PFSK-1 (cell line): Measurements from ENCODE around the gene NOP56.

Source experiments
- POLR2AphosphoS5 ChIP-seq: IDR thresholded peaks from 2 replicates; pipeline ENCODE4 v1.6.1; 2012; ENCODE audit warnings: low read depth, mild to moderate bottlenecking, control low read depth, low read length, moderate library complexity
- REST ChIP-seq, 2 experiments: IDR thresholded peaks; 2 replicates each; pipeline versions ENCODE4 v1.6.1 to v1.8.0; 2011 to 2012; ENCODE audit warnings: low read depth in 2 of 2, low read length in 2 of 2, control low read depth in 1 of 2, inconsistent platforms in 1 of 2, mild to moderate bottlenecking in 1 of 2, moderate library complexity in 1 of 2; ENCODE audit not compliant: insufficient read depth in 1 of 2

DNA sequence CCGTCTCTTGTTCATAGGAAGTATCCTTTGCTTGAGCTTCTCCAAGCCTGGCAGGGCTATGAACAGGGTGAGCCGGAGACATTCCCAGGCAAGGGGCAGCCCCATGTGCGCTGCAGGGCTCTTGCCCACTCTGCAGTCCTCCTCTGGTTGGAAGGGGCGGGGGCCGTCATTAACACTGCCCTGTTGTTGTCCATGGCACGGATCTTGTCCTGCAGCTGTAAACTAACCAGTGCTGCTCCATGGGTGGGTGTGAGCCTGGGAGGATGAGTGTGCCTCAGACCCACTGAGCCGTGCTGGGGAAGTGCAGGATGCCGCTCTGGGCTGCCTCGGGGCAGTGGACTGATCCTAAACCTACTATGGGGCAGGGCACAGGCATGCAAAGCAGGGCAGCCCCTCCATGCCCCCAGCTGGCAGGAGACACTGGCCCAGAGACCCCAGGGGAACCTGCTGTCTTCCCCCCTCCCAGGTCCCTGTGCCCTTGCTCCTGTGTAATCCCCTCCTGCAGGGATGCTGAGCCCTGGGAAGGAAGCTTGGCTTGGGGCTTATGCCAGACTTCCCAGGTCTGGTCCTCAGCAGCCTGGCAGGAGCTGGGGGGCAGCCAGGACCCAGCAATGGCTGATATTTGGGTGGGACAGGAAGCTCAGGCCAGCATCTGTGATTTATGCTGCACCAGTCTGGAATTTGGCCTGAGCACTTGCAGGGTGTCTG, 48.6 kb downstream of the NOP56 start:
- TF ChIP-seq REST (IDR thresholded peaks at IDR 0.05; ENCODE audit: insufficient read depth in 1 of 2, low read depth in 2 of 2, low read length in 2 of 2) (no peak), POLR2AphosphoS5 (no peak)
